Adrenal gland (tissue), 5 donors: ENCODE data around the gene CLIC4.

ENCODE experiments used
- CTCF ChIP-seq, 6 experiments: fragments of 450-650 bp in 4 of 6; fragments of 200-600 bp in 2 of 6; sonication (generic) in 1 of 6; IDR thresholded peaks; 1 replicate in 5 of 6; 2 replicates in 1 of 6; pipeline versions ENCODE4 v1.5.1 to v1.8.0; 2016 to 2021; ENCODE audit warnings: antibody characterized with exemption in 6 of 6, mild to moderate bottlenecking in 2 of 6, moderate library complexity in 1 of 6
- POLR2A ChIP-seq, 2 donors: fragments of 450-650 bp; IDR thresholded peaks; one replicate each; pipeline ENCODE4 v1.6.1; 2017; ENCODE audit warnings: antibody characterized with exemption in 2 of 2, mild to moderate bottlenecking in 2 of 2, moderate library complexity in 1 of 2
- donor health status: DM: no; HTN: no; CAD: no.

GRCh38 chr1:24861821-24862727, 116.8 kb downstream of the CLIC4 start:
- TF ChIP-seq CTCF (IDR thresholded peaks at IDR 0.05): no peak
- TF ChIP-seq POLR2A (IDR thresholded peaks at IDR 0.05): no peak
